ENCODE data around the gene HS3ST3B1.

- TF ChIP-seq POLR2A (IDR thresholded peaks at IDR 0.05; ENCODE audit: low read length), result no peak
- no peak for TF ChIP-seq GATA1 (IDR thresholded peaks at IDR 0.05; ENCODE audit: low read depth, low read length)
Observed at GRCh38 chr17:14331225-14331981, 30.5 kb downstream of the HS3ST3B1 start.
